ENCODE measurements around the gene PRRT3. TPM values are rescaled to one million over a fixed set of nuclear protein-coding genes. Genes with fewer than 3 reads are reported as not detected.

PRRT3 gene
- total and polyA plus RNA-seq, 2 of the 13 experiments (the other 11 are each of a cell fraction or from before 2014, with no cell fraction given), result 0.22 to 0.44 TPM

DNA sequence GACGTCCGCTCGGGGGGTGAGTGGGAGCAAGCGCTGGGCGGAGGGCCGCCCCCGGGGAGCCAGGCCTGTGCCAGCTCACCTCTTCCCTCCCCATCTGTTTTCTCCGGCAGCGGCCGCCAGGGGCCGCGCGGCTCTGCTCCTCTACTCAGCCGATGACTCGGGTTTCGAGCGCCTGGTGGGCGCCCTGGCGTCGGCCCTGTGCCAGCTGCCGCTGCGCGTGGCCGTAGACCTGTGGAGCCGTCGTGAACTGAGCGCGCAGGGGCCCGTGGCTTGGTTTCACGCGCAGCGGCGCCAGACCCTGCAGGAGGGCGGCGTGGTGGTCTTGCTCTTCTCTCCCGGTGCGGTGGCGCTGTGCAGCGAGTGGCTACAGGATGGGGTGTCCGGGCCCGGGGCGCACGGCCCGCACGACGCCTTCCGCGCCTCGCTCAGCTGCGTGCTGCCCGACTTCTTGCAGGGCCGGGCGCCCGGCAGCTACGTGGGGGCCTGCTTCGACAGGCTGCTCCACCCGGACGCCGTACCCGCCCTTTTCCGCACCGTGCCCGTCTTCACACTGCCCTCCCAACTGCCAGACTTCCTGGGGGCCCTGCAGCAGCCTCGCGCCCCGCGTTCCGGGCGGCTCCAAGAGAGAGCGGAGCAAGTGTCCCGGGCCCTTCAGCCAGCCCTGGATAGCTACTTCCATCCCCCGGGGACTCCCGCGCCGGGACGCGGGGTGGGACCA, 19.2 kb downstream of the PRRT3 start (continued):
- TF ChIP-seq SOX6 (IDR thresholded peaks at IDR 0.05), result no peak
- peak; percentile 58 for TF ChIP-seq SOX6 (CRISPR knock-in tag; IDR thresholded peaks at IDR 0.05)
- TF ChIP-seq MAFF (IDR thresholded peaks at IDR 0.05; ENCODE audit: low read depth, low read length), result no peak
- TF ChIP-seq MZF1 (CRISPR knock-in tag; IDR thresholded peaks at IDR 0.05; ENCODE audit: borderline replicate concordance), result 0 out of 2 replicates have a peak, but pooled peaks have one; percentile 12
- no peak for TF ChIP-seq TBL1XR1 (IDR thresholded peaks at IDR 0.05; ENCODE audit: borderline replicate concordance, low read length, partially characterized antibody)
- no peak for TF ChIP-seq ZNF430 (CRISPR knock-in tag; IDR thresholded peaks at IDR 0.05)
- TF ChIP-seq, protein P1, sequence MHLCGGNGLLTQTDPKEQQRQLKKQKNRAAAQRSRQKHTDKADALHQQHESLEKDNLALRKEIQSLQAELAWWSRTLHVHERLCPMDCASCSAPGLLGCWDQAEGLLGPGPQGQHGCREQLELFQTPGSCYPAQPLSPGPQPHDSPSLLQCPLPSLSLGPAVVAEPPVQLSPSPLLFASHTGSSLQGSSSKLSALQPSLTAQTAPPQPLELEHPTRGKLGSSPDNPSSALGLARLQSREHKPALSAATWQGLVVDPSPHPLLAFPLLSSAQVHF (CRISPR knock-in tag; IDR thresholded peaks at IDR 0.05), result 0 out of 2 replicates have a peak, but pooled peaks have one; percentile 21
- TF ChIP-seq GZF1 (CRISPR knock-in tag; IDR thresholded peaks at IDR 0.05), result no peak
- TF ChIP-seq ZNF83 (CRISPR knock-in tag; IDR thresholded peaks at IDR 0.05; ENCODE audit: borderline replicate concordance), result no peak; the same call in 1 of the 2 replicates
- TF ChIP-seq CHD2 (IDR thresholded peaks at IDR 0.05; ENCODE audit: low read depth, low read length), result no peak
- TF ChIP-seq, protein P2, sequence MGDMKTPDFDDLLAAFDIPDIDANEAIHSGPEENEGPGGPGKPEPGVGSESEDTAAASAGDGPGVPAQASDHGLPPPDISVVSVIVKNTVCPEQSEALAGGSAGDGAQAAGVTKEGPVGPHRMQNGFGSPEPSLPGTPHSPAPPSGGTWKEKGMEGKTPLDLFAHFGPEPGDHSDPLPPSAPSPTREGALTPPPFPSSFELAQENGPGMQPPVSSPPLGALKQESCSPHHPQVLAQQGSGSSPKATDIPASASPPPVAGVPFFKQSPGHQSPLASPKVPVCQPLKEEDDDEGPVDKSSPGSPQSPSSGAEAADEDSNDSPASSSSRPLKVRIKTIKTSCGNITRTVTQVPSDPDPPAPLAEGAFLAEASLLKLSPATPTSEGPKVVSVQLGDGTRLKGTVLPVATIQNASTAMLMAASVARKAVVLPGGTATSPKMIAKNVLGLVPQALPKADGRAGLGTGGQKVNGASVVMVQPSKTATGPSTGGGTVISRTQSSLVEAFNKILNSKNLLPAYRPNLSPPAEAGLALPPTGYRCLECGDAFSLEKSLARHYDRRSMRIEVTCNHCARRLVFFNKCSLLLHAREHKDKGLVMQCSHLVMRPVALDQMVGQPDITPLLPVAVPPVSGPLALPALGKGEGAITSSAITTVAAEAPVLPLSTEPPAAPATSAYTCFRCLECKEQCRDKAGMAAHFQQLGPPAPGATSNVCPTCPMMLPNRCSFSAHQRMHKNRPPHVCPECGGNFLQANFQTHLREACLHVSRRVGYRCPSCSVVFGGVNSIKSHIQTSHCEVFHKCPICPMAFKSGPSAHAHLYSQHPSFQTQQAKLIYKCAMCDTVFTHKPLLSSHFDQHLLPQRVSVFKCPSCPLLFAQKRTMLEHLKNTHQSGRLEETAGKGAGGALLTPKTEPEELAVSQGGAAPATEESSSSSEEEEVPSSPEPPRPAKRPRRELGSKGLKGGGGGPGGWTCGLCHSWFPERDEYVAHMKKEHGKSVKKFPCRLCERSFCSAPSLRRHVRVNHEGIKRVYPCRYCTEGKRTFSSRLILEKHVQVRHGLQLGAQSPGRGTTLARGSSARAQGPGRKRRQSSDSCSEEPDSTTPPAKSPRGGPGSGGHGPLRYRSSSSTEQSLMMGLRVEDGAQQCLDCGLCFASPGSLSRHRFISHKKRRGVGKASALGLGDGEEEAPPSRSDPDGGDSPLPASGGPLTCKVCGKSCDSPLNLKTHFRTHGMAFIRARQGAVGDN (CRISPR knock-in tag; IDR thresholded peaks at IDR 0.05), result peak; percentile 91
- TF ChIP-seq, protein P3, sequence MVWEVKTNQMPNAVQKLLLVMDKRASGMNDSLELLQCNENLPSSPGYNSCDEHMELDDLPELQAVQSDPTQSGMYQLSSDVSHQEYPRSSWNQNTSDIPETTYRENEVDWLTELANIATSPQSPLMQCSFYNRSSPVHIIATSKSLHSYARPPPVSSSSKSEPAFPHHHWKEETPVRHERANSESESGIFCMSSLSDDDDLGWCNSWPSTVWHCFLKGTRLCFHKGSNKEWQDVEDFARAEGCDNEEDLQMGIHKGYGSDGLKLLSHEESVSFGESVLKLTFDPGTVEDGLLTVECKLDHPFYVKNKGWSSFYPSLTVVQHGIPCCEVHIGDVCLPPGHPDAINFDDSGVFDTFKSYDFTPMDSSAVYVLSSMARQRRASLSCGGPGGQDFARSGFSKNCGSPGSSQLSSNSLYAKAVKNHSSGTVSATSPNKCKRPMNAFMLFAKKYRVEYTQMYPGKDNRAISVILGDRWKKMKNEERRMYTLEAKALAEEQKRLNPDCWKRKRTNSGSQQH (CRISPR knock-in tag; IDR thresholded peaks at IDR 0.05; ENCODE audit: low read depth), result no peak; the same call in 1 of the 2 replicates
- TF ChIP-seq BCL6 (CRISPR knock-in tag; IDR thresholded peaks at IDR 0.05), result no peak; the same call in 1 of the 2 replicates
- TF ChIP-seq WIZ (CRISPR knock-in tag; IDR thresholded peaks at IDR 0.05), result no peak; the same call in 1 of the 2 replicates
- 0 out of 2 replicates have a peak, but pooled peaks have one; percentile 3 for TF ChIP-seq ZNF619 (CRISPR knock-in tag; IDR thresholded peaks at IDR 0.05)
- no peak for TF ChIP-seq SMAD1 (CRISPR knock-in tag; IDR thresholded peaks at IDR 0.05; ENCODE audit: borderline replicate concordance, low read depth)
- TF ChIP-seq ZNF563 (CRISPR knock-in tag; IDR thresholded peaks at IDR 0.05), result no peak; the same call in 1 of the 2 replicates
- TF ChIP-seq, protein P4, sequence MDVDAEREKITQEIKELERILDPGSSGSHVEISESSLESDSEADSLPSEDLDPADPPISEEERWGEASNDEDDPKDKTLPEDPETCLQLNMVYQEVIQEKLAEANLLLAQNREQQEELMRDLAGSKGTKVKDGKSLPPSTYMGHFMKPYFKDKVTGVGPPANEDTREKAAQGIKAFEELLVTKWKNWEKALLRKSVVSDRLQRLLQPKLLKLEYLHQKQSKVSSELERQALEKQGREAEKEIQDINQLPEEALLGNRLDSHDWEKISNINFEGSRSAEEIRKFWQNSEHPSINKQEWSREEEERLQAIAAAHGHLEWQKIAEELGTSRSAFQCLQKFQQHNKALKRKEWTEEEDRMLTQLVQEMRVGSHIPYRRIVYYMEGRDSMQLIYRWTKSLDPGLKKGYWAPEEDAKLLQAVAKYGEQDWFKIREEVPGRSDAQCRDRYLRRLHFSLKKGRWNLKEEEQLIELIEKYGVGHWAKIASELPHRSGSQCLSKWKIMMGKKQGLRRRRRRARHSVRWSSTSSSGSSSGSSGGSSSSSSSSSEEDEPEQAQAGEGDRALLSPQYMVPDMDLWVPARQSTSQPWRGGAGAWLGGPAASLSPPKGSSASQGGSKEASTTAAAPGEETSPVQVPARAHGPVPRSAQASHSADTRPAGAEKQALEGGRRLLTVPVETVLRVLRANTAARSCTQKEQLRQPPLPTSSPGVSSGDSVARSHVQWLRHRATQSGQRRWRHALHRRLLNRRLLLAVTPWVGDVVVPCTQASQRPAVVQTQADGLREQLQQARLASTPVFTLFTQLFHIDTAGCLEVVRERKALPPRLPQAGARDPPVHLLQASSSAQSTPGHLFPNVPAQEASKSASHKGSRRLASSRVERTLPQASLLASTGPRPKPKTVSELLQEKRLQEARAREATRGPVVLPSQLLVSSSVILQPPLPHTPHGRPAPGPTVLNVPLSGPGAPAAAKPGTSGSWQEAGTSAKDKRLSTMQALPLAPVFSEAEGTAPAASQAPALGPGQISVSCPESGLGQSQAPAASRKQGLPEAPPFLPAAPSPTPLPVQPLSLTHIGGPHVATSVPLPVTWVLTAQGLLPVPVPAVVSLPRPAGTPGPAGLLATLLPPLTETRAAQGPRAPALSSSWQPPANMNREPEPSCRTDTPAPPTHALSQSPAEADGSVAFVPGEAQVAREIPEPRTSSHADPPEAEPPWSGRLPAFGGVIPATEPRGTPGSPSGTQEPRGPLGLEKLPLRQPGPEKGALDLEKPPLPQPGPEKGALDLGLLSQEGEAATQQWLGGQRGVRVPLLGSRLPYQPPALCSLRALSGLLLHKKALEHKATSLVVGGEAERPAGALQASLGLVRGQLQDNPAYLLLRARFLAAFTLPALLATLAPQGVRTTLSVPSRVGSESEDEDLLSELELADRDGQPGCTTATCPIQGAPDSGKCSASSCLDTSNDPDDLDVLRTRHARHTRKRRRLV (CRISPR knock-in tag; IDR thresholded peaks at IDR 0.05), result no peak

Data from HepG2 (cell line).